CD4-positive, alpha-beta memory T cell (primary cell): ENCODE data around the gene SCAPER. TPM values are rescaled to one million over a fixed set of nuclear protein-coding genes. Genes with fewer than 3 reads are reported as not detected.

Experiments
- CTCF ChIA-PET: fragments of 350-600 bp; sonication (Branson Sonifier 250); formaldehyde crosslinking; loops from one replicate; lab custom pipeline; 2021; ENCODE audit warnings: inconsistent platforms; ENCODE audit not compliant: partially characterized antibody; lab: Charles Lee
- POLR2A ChIA-PET: fragments of 350-600 bp; sonication (Branson Sonifier 250); formaldehyde crosslinking; loops from one replicate; lab custom pipeline; 2021; ENCODE audit not compliant: partially characterized antibody; lab: Charles Lee
- DNase-seq, 5 donors: peaks; one replicate each; pipeline versions ENCODE4 v3.0.0 to v3.0.0-alpha.2; 2020 to 2022; ENCODE audit warnings: mixed read lengths in 1 of 5
- H3K27ac ChIP-seq: one replicate; pipeline ENCODE4 v1.7.0; 2013; ENCODE audit warnings: low read depth, low read length
- H3K27me3 ChIP-seq: 2 replicates; pipeline ENCODE4 v1.7.0; 2013; ENCODE audit warnings: mild to moderate bottlenecking, low read length, moderate library complexity; ENCODE audit not compliant: insufficient read depth
- H3K36me3 ChIP-seq: 2 replicates; pipeline ENCODE4 v1.7.0; 2013; ENCODE audit warnings: mild to moderate bottlenecking, low read length, moderate library complexity; ENCODE audit not compliant: insufficient read depth
- H3K4me1 ChIP-seq: 2 replicates; pipeline ENCODE4 v1.7.0; 2013; ENCODE audit warnings: mild to moderate bottlenecking, low read length, moderate library complexity; ENCODE audit not compliant: insufficient read depth
- H3K4me3 ChIP-seq, 2 donors: one replicate each; pipeline ENCODE4 v1.7.0; 2013; ENCODE audit warnings: low read length in 2 of 2, mild to moderate bottlenecking in 1 of 2
- H3K9me3 ChIP-seq, 2 donors: one replicate each; pipeline ENCODE4 v1.7.0; 2013; ENCODE audit warnings: low read length in 2 of 2, control low read depth in 1 of 2; ENCODE audit not compliant: control insufficient read depth in 1 of 2
- H3K27ac Mint-ChIP-seq, 7 donors: one replicate each; pipeline ENCODE4 v1.8.0; 2020 to 2021; ENCODE audit warnings: mixed read lengths in 7 of 7, mild to moderate bottlenecking in 6 of 7, inconsistent platforms in 3 of 7, moderate library complexity in 3 of 7
- H3K27me3 Mint-ChIP-seq, 2 donors: one replicate each; pipeline ENCODE4 v1.8.0; 2020 to 2021; ENCODE audit warnings: mixed read lengths in 2 of 2
- H3K36me3 Mint-ChIP-seq, 2 donors: one replicate each; pipeline ENCODE4 v1.8.0; 2020 to 2021; ENCODE audit warnings: mixed read lengths in 2 of 2, inconsistent platforms in 1 of 2, mild to moderate bottlenecking in 1 of 2
- H3K4me1 Mint-ChIP-seq, 4 donors: one replicate each; pipeline ENCODE4 v1.8.0; 2020 to 2021; ENCODE audit warnings: mixed read lengths in 4 of 4, mild to moderate bottlenecking in 1 of 4
- H3K4me3 Mint-ChIP-seq, 8 donors: one replicate each; pipeline ENCODE4 v1.8.0; 2020 to 2021; ENCODE audit warnings: mixed read lengths in 8 of 8, mild to moderate bottlenecking in 7 of 8, moderate library complexity in 6 of 8, inconsistent platforms in 3 of 8
- H3K9me3 Mint-ChIP-seq, 8 donors: one replicate each; pipeline ENCODE4 v1.8.0; 2020 to 2021; ENCODE audit warnings: mixed read lengths in 8 of 8, mild to moderate bottlenecking in 5 of 8, inconsistent platforms in 3 of 8, moderate library complexity in 1 of 8
- intact Hi-C: fragments of 100-400 bp; cut with micrococcal nuclease; formaldehyde crosslinking; loops from one replicate; pipeline ENCODE4 v1.15.1; 2023
- polyA plus RNA-seq, 2 donors: library from polyadenylated mRNA; unstranded; fragments of 300-500 nt; fragmentation: Illumina TruSeq; gene quantifications; one replicate each; pipeline ENCODE4 v1.2.3, GENCODE V29; 2021
- total RNA-seq, 2 experiments: library from RNA; stranded (reverse); gene quantifications; one replicate each; pipeline ENCODE4 v1.2.3, GENCODE V29; 2021

Gene SCAPER
- total and polyA plus RNA-seq, 4 experiments from 2014 or later: 7.2 to 41.4 (median 34.3) TPM

DNA sequence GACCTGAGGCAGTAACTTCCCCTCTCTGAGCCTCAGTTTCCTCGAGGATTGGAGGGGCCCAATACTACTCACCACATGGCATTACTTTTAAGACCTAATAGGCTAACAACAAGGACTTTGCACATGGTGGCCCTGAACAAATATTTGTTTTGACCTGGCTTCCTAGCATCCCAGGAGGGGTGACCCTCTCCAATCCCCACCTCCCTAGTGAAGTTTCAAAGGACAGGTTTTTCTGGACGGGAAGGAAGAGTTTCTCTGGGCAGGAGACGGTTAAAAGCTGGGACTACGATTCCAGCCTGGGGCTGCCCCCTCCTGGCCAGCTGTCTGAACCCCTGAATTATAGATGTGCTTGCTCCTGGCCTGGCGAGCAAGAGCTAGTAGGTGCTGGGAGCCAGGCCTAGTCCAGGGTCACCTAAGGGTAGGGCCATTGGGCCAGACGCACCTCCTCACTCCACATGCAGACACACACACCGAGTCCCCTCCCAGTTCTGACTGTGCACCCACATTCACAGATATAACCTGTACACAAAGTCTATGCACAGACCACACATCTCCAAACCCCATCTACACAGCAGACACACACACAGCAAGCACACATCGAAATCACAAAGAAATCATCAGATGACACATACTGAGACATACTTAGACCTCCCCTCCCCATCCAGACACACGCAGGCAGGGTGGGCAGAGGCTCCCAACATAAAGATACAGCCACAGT, 571.3 kb downstream of the SCAPER start:
- ChIA-PET CTCF (interaction anchor here (1.6 kb wide), 1 partner anchor 13 kb away, joined by 7 read pairs; no protein-coding TSS in a partner anchor), POLR2A (no interaction called here)
- H3K9me3 ChIP-seq: no peaks in the 10 kb centered on the region
- no peaks in the 10 kb centered on the region for H3K36me3 Mint-ChIP-seq
- peak overlapping the region in 2 of 8 donors; percentile 1 to 18 for H3K4me3 Mint-ChIP-seq
- intact Hi-C loops: no loop called here
- H3K27me3 Mint-ChIP-seq: peaks cover 47 to 64% of the 10 kb centered on the region in 2 donors
- no peak overlapping the region for H3K4me3 ChIP-seq
- peaks cover 36% of the 10 kb centered on the region for H3K27me3 ChIP-seq
- no peaks in the 10 kb centered on the region for H3K36me3 ChIP-seq
- H3K27ac ChIP-seq: no peak overlapping the region
- no peak for DNase-seq
- peaks cover 23 to 40% (median 31%) of the 10 kb centered on the region in 4 donors for H3K4me1 Mint-ChIP-seq
- peaks cover 0 to 13% (median 1%) of the 10 kb centered on the region in 8 donors for H3K9me3 Mint-ChIP-seq
- peaks cover 38% of the 10 kb centered on the region for H3K4me1 ChIP-seq
- no peak overlapping the region for H3K27ac Mint-ChIP-seq

DNA sequence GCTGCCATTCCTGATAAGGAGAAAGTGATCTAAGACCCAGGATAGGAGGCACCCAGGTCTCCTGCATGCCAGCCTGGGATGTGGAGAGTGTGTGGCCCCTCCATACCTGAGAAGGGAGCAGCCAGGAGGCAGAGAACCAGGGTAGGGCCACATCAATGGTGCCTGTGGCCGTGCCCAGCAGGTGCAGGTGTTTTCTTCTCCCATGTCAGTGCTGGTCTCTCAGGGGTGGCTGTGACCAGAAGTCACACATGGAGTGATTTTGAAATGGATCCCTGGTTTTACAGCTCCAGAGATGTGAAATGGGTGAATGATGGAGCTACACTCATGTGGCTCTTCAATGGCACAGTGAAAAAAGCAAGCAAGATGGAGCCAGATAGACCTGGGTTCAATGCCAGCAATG, 571.8 kb downstream of the SCAPER start:
- Mint-ChIP-seq H3K27ac (peak overlapping the region in 1 of 7 donors; percentile 48), H3K36me3 (no peaks in the 10 kb centered on the region), H3K4me1 (peaks cover 19 to 35% (median 26%) of the 10 kb centered on the region in 4 donors), H3K9me3 (peaks cover 0 to 13% (median 1%) of the 10 kb centered on the region in 8 donors), H3K27me3 (peaks cover 42 to 63% of the 10 kb centered on the region in 2 donors), H3K4me3 (no peak overlapping the region)
- no peak for DNase-seq
- H3K27ac ChIP-seq: no peak overlapping the region
- POLR2A ChIA-PET: no interaction called here
- intact Hi-C loops: no loop called here
- no peaks in the 10 kb centered on the region for H3K9me3 ChIP-seq
- peaks cover 32% of the 10 kb centered on the region for H3K4me1 ChIP-seq
- H3K36me3 ChIP-seq: no peaks in the 10 kb centered on the region
- CTCF ChIA-PET: interaction anchor here (1.6 kb wide), 1 partner anchor 13 kb away, joined by 7 read pairs; no protein-coding TSS in a partner anchor
- H3K4me3 ChIP-seq: no peak overlapping the region
- H3K27me3 ChIP-seq: peaks cover 31% of the 10 kb centered on the region

DNA sequence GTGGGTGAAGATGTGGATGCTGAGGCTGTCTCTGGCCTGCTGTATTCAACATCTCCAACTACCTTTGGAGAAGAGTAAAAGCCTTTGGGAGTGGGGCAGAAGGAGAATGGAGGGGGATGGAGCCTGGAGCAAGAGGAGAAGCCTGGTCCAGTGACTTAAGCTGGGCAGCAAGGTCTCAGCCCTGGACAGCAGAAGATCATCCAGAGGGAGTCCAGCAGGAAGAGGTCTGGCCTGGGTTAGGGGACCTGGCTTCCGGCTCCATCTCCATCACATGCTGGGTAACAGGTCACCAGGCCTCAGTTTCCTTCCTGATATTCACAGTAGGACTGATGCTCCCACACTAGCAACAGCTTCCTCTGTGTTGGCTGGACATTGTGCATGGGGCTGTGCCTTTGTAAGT, 572.3 kb downstream of the SCAPER start:
- Histone ChIP-seq H3K4me1 (peaks cover 27% of the 10 kb centered on the region), H3K4me3 (no peak overlapping the region), H3K9me3 (no peaks in the 10 kb centered on the region), H3K27me3 (peaks cover 30% of the 10 kb centered on the region), H3K36me3 (no peaks in the 10 kb centered on the region), H3K27ac (no peak overlapping the region)
- Mint-ChIP-seq H3K4me3 (no peak overlapping the region), H3K4me1 (peaks cover 19 to 34% (median 25%) of the 10 kb centered on the region in 4 donors), H3K27me3 (peaks cover 46 to 67% of the 10 kb centered on the region in 2 donors), H3K9me3 (peaks cover 0 to 13% (median 1%) of the 10 kb centered on the region in 8 donors), H3K27ac (peak overlapping the region in 1 of 7 donors; percentile 48), H3K36me3 (no peaks in the 10 kb centered on the region)
- no peak for DNase-seq
- intact Hi-C loops: no loop called here
- POLR2A ChIA-PET: no interaction called here
- CTCF ChIA-PET: no interaction called here

DNA sequence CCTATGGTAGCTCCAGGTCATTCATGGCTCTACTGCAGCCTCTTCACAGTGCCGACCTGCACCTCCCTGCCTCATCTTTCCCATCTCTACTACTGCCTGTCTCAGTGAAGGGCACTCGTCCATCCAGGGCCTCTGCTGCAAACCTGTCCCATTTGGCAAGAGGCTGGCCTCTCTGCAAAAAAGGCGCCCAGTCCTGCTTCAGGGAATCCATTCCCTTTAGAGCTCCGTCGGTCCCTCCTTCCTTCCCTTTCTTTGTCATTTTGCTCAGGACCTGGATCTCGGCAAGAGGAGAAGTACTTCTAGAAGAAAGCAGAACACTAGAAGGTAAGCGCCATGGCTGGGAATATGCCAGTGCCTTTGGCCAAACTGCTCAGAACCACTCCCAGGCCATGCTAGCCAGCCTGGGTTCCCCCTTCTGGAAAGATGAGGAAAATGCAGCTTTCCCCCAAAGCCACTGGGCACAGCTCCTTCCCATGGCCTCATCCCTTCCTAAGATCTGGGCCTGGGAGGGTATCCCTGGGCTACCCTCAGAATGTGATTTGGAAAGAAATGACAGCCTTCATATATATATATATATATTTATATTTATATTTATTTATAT, 575.0 kb downstream of the SCAPER start:
- peaks cover 0 to 4% (median 0%) of the 10 kb centered on the region in 8 donors for H3K9me3 Mint-ChIP-seq
- Histone ChIP-seq H3K27me3 (peaks cover 7% of the 10 kb centered on the region), H3K9me3 (no peaks in the 10 kb centered on the region), H3K4me1 (peaks cover under 1% of the 10 kb centered on the region), H3K27ac (no peak overlapping the region), H3K36me3 (no peaks in the 10 kb centered on the region), H3K4me3 (no peak overlapping the region)
- intact Hi-C loops: no loop called here
- H3K4me1 Mint-ChIP-seq: peaks cover 2 to 8% (median 3%) of the 10 kb centered on the region in 4 donors
- DNase-seq: no peak
- CTCF ChIA-PET: no interaction called here
- H3K4me3 Mint-ChIP-seq: no peak overlapping the region
- H3K36me3 Mint-ChIP-seq: no peaks in the 10 kb centered on the region
- no peak overlapping the region for H3K27ac Mint-ChIP-seq
- POLR2A ChIA-PET: no interaction called here
- H3K27me3 Mint-ChIP-seq: peaks cover 35 to 58% of the 10 kb centered on the region in 2 donors

DNA sequence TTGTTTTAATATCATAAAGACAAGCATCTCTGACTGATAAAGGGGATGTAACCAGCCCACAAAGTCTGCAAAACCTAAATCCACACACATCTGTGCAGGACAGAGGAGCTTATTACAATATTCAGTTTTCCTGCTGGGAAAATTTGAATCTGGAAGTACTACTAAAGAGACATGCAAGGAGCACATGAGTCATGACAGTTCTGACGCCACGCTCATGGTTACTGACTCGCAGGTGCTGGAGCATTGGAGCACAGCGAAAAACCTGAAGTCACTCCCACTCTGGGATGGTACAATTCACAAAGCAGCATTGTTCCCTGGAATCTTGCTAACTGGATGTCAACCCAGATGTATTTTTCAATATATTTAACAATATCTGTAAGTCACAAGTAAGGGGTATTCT, 576.2 kb downstream of the SCAPER start:
- Mint-ChIP-seq H3K9me3 (peaks cover 0 to 1% (median 0%) of the 10 kb centered on the region in 8 donors), H3K4me3 (peak overlapping the region in 1 of 8 donors; percentile 4), H3K27me3 (peaks cover 25 to 57% of the 10 kb centered on the region in 2 donors), H3K36me3 (no peaks in the 10 kb centered on the region), H3K27ac (no peak overlapping the region), H3K4me1 (peaks cover 0 to 2% (median 0%) of the 10 kb centered on the region in 4 donors)
- DNase-seq: no peak
- intact Hi-C loops: no loop called here
- Histone ChIP-seq H3K4me1 (no peaks in the 10 kb centered on the region), H3K36me3 (no peaks in the 10 kb centered on the region), H3K4me3 (no peak overlapping the region), H3K9me3 (no peaks in the 10 kb centered on the region), H3K27me3 (peaks cover 4% of the 10 kb centered on the region), H3K27ac (no peak overlapping the region)
- CTCF ChIA-PET: no interaction called here
- POLR2A ChIA-PET: no interaction called here

DNA sequence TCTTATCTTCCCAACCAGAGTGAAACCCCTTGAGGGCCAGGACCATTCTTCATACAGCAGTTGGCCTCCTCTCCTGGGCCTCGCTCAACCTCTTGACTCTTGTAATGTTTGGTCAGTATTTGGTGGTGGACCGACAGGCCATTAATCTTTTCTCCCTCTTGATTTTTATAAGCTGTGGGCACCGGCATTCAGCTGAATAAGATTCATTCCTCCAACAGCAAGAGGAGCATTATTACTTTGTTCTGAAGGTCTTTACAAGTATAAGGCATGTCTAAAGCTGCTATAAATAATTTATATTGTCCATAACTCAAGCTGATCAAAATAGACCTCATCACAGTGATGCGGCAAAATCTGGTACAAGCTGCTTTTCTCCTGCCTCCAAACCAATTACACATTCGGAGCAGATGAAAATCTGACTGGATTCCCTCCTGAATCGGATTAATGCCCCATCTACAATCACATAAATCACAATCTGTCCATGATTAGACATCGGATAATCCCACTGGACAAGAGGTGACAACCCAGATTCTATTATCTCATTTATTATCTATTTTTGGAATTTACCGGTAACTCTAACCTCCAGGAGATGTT, 576.9 kb downstream of the SCAPER start:
- no peaks in the 10 kb centered on the region for H3K9me3 ChIP-seq
- no peak for DNase-seq
- POLR2A ChIA-PET: no interaction called here
- H3K9me3 Mint-ChIP-seq: peaks cover 0 to 1% (median 0%) of the 10 kb centered on the region in 8 donors
- intact Hi-C loops: no loop called here
- no peak overlapping the region for H3K27ac ChIP-seq
- no peaks in the 10 kb centered on the region for H3K27me3 ChIP-seq
- H3K4me1 ChIP-seq: no peaks in the 10 kb centered on the region
- H3K4me3 Mint-ChIP-seq: no peak overlapping the region
- no peak overlapping the region for H3K4me3 ChIP-seq
- H3K36me3 Mint-ChIP-seq: no peaks in the 10 kb centered on the region
- no peak overlapping the region for H3K27ac Mint-ChIP-seq
- no peaks in the 10 kb centered on the region for H3K36me3 ChIP-seq
- no peaks in the 10 kb centered on the region for H3K4me1 Mint-ChIP-seq
- CTCF ChIA-PET: no interaction called here
- peaks cover 24 to 53% of the 10 kb centered on the region in 2 donors for H3K27me3 Mint-ChIP-seq
